Loucy (cell line): ENCODE results near the gene IGFBPL1.

Source experiments
- EZH2phosphoT487 ChIP-seq: fragments of 200-600 bp; IDR thresholded peaks from 2 replicates; pipeline ENCODE4 v1.6.1; 2018; ENCODE audit warnings: antibody characterized with exemption, mild to moderate bottlenecking, moderate library complexity, borderline replicate concordance
- TF ChIP-seq, protein P1 (sequence below): fragments of 200-600 bp; sonication (generic); conservative IDR thresholded peaks from 2 replicates; pipeline ENCODE4 v1.5.1; 2014; ENCODE audit warnings: mild to moderate bottlenecking, antibody characterized with exemption, low read length

DNA sequence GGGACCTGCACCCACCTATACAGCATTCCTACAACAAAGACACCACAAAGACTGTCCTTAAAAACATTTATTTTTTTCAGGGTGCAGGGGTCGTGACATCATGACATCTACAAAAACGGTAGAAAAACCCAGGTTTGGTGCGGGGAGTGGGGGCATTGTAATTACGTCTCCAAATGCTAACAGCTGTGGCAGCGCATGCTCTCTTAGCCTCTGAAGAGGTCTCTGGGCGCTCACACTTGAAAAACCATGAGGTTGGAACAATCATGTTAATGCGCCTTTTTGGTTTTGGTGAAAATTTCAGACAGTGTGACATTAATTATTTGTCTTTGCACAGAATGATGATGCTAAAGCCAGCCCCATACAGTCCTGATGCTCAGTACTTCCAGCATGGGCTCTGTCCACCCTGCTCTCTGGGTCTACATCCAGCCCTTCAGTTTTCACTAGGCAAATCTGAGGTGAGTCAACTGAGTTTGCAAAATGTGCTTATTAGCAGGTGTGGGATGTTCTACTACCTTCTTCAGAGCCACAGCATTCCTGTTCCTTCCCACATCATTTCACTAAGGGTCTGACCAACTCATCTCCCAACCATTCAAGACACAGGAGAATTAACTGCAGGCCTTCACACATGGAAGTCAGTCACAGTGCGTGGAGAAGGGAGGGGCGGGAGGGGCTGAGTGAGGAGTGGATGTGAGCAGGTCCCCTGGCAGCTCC lies 17.6 kb downstream of the IGFBPL1 start:
- TF ChIP-seq, protein P1, sequence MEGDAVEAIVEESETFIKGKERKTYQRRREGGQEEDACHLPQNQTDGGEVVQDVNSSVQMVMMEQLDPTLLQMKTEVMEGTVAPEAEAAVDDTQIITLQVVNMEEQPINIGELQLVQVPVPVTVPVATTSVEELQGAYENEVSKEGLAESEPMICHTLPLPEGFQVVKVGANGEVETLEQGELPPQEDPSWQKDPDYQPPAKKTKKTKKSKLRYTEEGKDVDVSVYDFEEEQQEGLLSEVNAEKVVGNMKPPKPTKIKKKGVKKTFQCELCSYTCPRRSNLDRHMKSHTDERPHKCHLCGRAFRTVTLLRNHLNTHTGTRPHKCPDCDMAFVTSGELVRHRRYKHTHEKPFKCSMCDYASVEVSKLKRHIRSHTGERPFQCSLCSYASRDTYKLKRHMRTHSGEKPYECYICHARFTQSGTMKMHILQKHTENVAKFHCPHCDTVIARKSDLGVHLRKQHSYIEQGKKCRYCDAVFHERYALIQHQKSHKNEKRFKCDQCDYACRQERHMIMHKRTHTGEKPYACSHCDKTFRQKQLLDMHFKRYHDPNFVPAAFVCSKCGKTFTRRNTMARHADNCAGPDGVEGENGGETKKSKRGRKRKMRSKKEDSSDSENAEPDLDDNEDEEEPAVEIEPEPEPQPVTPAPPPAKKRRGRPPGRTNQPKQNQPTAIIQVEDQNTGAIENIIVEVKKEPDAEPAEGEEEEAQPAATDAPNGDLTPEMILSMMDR, result no peak
- no peak for TF ChIP-seq EZH2phosphoT487
